Neural progenitor cell (in vitro differentiated cells): ENCODE measurements around the gene ACSM3. TPM values are rescaled to one million over a fixed set of nuclear protein-coding genes. Genes with fewer than 3 reads are reported as not detected.
A peak's percentile ranks its signal among the peaks of the same experiment; 100 is the strongest.

ENCODE experiments used
- DNase-seq: peaks from one replicate; pipeline ENCODE4 v3.0.0-alpha.2; 2016; ENCODE audit warnings: low spot score
- H2AFZ ChIP-seq: fragments of 200-600 bp; sonication (generic); replicated peaks from 2 replicates; pipeline ENCODE4 v1.6.1; 2016; ENCODE audit warnings: antibody characterized with exemption
- H3F3A ChIP-seq: fragments of 200-600 bp; sonication (generic); 2 replicates; pipeline ENCODE4 v1.6.1; 2016; ENCODE audit warnings: antibody characterized with exemption, low read depth
- H3K27ac ChIP-seq: fragments of 200-600 bp; sonication (generic); 2 replicates; pipeline ENCODE4 v1.5.1; 2016; ENCODE audit warnings: mild to moderate bottlenecking
- H3K27me3 ChIP-seq: fragments of 200-600 bp; sonication (generic); 2 replicates; pipeline ENCODE4 v1.6.1; 2016; ENCODE audit warnings: mild to moderate bottlenecking, moderate library complexity
- H3K36me3 ChIP-seq: fragments of 200-600 bp; sonication (generic); 2 replicates; pipeline ENCODE4 v1.5.1; 2016
- H3K4me1 ChIP-seq: fragments of 200-600 bp; sonication (generic); 2 replicates; pipeline ENCODE4 v1.6.1; 2016; ENCODE audit warnings: mixed run types
- H3K4me2 ChIP-seq: fragments of 200-600 bp; sonication (generic); 2 replicates; pipeline ENCODE4 v1.6.1; 2016
- H3K4me3 ChIP-seq: fragments of 200-600 bp; sonication (generic); 2 replicates; pipeline ENCODE4 v1.5.1; 2016
- H3K79me2 ChIP-seq: fragments of 200-600 bp; sonication (generic); 2 replicates; pipeline ENCODE4 v1.6.1; 2016; ENCODE audit warnings: low read depth
- H3K9ac ChIP-seq: fragments of 200-600 bp; sonication (generic); 2 replicates; pipeline ENCODE4 v1.6.1; 2016
- H3K9me3 ChIP-seq: fragments of 200-600 bp; sonication (generic); 2 replicates; pipeline ENCODE4 v1.5.1; 2016; ENCODE audit warnings: low read depth
- H4K20me1 ChIP-seq: fragments of 200-600 bp; sonication (generic); 2 replicates; pipeline ENCODE4 v1.6.1; 2016; ENCODE audit warnings: low read depth
- H3K27ac Mint-ChIP-seq: 3 replicates; pipeline ENCODE4 v1.8.0; 2021; ENCODE audit warnings: mixed read lengths
- H3K27me3 Mint-ChIP-seq: 2 replicates; pipeline ENCODE4 v1.8.0; 2022; ENCODE audit warnings: low read depth, mild to moderate bottlenecking, inconsistent platforms, moderate library complexity, mixed read lengths; ENCODE audit not compliant: insufficient read depth
- H3K36me3 Mint-ChIP-seq: 3 replicates; pipeline ENCODE4 v1.8.0; 2021; ENCODE audit warnings: mixed read lengths
- H3K4me1 Mint-ChIP-seq: 3 replicates; pipeline ENCODE4 v1.8.0; 2021; ENCODE audit warnings: mixed read lengths
- H3K4me3 Mint-ChIP-seq: 3 replicates; pipeline ENCODE4 v1.8.0; 2021; ENCODE audit warnings: mild to moderate bottlenecking, moderate library complexity, mixed read lengths
- H3K9me3 Mint-ChIP-seq: 3 replicates; pipeline ENCODE4 v1.8.0; 2020; ENCODE audit warnings: mixed read lengths
- EZH2 ChIP-seq: fragments of 200-600 bp; sonication (generic); IDR thresholded peaks from 2 replicates; pipeline ENCODE4 v1.6.1; 2017; ENCODE audit warnings: antibody characterized with exemption, mild to moderate bottlenecking, moderate library complexity
- EZH2phosphoT487 ChIP-seq: fragments of 200-600 bp; sonication (generic); IDR thresholded peaks from 2 replicates; pipeline ENCODE4 v1.6.1; 2017; ENCODE audit warnings: antibody characterized with exemption
- total RNA-seq: library from RNA; depleted of rRNA; stranded (reverse); fragments of >200 nt; gene quantifications from 2 replicates; pipeline ENCODE4 v1.2.3, GENCODE V29; 2015; ENCODE audit warnings: low replicate concordance
- TF ChIP-seq, protein P1 (sequence below): fragments of 200-600 bp; sonication (generic); IDR thresholded peaks from 2 replicates; pipeline ENCODE4 v1.5.1; 2017; ENCODE audit warnings: antibody characterized with exemption, mild to moderate bottlenecking

Gene ACSM3
- total RNA-seq, 1 donor from 2014 or later: 3.8 TPM

DNA sequence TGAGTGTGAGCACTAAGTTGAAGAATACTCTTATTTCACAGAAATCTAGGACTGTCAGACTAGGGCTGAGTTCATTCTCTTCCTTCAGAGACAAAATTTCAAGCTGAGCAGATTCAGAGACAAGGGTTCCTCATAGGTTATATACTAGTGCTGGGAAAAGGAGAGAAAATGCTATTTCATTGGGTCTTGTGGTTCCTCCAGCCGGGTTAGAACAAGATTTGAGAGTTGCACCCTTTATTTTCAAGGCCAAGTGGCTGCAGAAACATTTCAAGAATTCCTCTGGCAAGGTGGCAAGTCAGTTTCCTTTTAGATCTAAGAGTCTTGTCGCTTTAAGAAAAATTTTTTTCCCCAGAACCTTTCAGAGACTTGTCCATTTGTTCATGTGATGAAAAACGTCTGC lies 29.0 kb upstream of the ACSM3 start:
- H3K27ac ChIP-seq: no peak overlapping the region
- H3K27me3 Mint-ChIP-seq: no peaks in the 10 kb centered on the region
- H3K9ac ChIP-seq: no peak overlapping the region
- H3K27me3 ChIP-seq: no peaks in the 10 kb centered on the region
- peaks cover 5% of the 10 kb centered on the region for H3K4me1 Mint-ChIP-seq
- no peaks in the 10 kb centered on the region for H3K9me3 ChIP-seq
- H3K36me3 ChIP-seq: peaks cover 26% of the 10 kb centered on the region
- H3K9me3 Mint-ChIP-seq: no peaks in the 10 kb centered on the region
- DNase-seq: no peak
- peaks cover 20% of the 10 kb centered on the region for H3K36me3 Mint-ChIP-seq
- no peak overlapping the region for H3K4me2 ChIP-seq
- H3F3A ChIP-seq: no peaks in the 10 kb centered on the region
- H3K4me1 ChIP-seq: no peaks in the 10 kb centered on the region
- no peak overlapping the region for H3K4me3 ChIP-seq
- H2AFZ ChIP-seq: no peak overlapping the region
- H3K27ac Mint-ChIP-seq: no peak overlapping the region
- peaks cover 27% of the 10 kb centered on the region for H4K20me1 ChIP-seq
- TF ChIP-seq, protein P1, sequence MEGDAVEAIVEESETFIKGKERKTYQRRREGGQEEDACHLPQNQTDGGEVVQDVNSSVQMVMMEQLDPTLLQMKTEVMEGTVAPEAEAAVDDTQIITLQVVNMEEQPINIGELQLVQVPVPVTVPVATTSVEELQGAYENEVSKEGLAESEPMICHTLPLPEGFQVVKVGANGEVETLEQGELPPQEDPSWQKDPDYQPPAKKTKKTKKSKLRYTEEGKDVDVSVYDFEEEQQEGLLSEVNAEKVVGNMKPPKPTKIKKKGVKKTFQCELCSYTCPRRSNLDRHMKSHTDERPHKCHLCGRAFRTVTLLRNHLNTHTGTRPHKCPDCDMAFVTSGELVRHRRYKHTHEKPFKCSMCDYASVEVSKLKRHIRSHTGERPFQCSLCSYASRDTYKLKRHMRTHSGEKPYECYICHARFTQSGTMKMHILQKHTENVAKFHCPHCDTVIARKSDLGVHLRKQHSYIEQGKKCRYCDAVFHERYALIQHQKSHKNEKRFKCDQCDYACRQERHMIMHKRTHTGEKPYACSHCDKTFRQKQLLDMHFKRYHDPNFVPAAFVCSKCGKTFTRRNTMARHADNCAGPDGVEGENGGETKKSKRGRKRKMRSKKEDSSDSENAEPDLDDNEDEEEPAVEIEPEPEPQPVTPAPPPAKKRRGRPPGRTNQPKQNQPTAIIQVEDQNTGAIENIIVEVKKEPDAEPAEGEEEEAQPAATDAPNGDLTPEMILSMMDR: no peak
- TF ChIP-seq EZH2 (no peak), EZH2phosphoT487 (no peak)
- H3K4me3 Mint-ChIP-seq: no peak overlapping the region
- peaks cover 23% of the 10 kb centered on the region for H3K79me2 ChIP-seq

DNA sequence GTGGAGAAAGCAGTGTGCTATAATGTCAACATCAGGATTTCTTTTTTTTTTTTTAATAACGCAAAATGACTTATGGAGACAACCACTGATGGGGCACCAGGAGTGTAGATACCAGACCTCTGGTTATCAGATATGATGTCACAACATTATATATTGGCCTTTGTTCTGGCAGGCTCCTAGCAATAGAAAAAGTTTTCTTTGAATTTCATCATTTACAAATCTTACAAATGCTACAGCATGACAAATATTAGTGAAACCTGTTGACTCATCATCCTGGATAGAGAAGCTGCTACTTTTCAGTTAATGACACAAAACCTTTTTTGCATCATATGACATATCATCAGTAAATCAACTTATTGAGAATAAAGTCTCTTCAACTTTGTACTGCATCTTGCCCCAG lies 28.3 kb upstream of the ACSM3 start:
- H3K4me3 Mint-ChIP-seq: no peak overlapping the region

DNA sequence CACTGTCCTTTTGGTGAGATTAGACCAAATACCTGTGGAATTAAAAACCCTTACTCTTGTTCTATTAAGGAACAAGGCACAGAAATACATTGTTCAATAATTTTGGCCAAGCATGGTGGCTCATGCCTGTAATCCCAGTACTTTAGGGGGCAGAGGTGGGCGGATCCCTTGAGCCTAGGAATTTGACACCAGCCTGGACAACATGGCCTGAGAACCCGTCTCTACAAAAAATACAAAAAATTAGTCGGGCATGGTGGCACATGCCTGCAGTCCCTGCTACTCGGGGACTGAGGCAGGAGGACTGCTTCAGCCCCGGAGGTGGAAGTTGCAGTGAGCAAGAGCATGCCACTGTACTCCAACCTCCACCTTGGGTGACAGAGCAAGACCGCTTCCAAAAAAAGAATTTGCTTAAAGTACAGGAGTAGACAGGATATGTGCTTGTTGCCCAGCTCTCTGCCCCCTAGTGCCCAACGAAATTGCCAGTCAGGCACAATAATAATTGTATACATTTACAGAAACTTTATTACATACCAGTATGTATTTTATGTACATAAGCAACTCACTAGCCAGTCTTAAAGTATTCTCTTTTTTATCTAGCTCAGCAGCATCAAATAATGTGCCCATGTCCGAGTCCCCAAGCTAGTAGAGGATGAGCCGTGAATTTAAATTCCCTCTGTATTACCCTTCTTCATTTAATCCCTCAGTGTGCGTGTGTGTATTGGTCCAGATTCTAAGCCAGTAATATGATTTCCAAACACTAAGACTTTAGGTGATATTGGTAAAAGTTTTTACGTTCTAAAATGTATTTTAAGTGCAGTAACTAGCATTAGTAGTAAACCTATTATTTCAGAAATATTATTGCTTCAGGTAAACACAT lies 23.6 kb upstream of the ACSM3 start:
- DNase-seq: no peak
- Histone ChIP-seq H4K20me1 (peaks cover 37% of the 10 kb centered on the region), H3K9me3 (no peaks in the 10 kb centered on the region), H3K9ac (peak overlapping the region; percentile 83), H3K79me2 (peaks cover 38% of the 10 kb centered on the region), H3K4me3 (peak overlapping the region; percentile 97), H3K27ac (no peak overlapping the region), H3F3A (no peaks in the 10 kb centered on the region), H3K36me3 (peaks cover 26% of the 10 kb centered on the region), H3K4me2 (peak overlapping the region; percentile 83), H2AFZ (no peak overlapping the region), H3K4me1 (peaks cover 7% of the 10 kb centered on the region), H3K27me3 (no peaks in the 10 kb centered on the region)
- H3K9me3 Mint-ChIP-seq: no peaks in the 10 kb centered on the region
- H3K27ac Mint-ChIP-seq: no peak overlapping the region
- peak overlapping the region; percentile 97 for H3K4me3 Mint-ChIP-seq
- TF ChIP-seq EZH2: no peak
- TF ChIP-seq, protein P1: peak; percentile 34
- no peaks in the 10 kb centered on the region for H3K27me3 Mint-ChIP-seq
- H3K36me3 Mint-ChIP-seq: peaks cover 18% of the 10 kb centered on the region
- H3K4me1 Mint-ChIP-seq: peaks cover 16% of the 10 kb centered on the region

More for the DNA sequence above, 28.3 kb upstream of the ACSM3 start:
- H3K4me1 ChIP-seq: peaks cover 5% of the 10 kb centered on the region
- DNase-seq: no peak
- H3K4me3 ChIP-seq: no peak overlapping the region
- no peaks in the 10 kb centered on the region for H3F3A ChIP-seq
- Mint-ChIP-seq H3K27ac (no peak overlapping the region), H3K4me1 (peaks cover 9% of the 10 kb centered on the region), H3K9me3 (no peaks in the 10 kb centered on the region), H3K27me3 (no peaks in the 10 kb centered on the region), H3K36me3 (peaks cover 20% of the 10 kb centered on the region)
- no peak overlapping the region for H2AFZ ChIP-seq
- peaks cover 30% of the 10 kb centered on the region for H3K79me2 ChIP-seq
- TF ChIP-seq, protein P1: no peak
- TF ChIP-seq EZH2phosphoT487: no peak
- TF ChIP-seq EZH2: no peak
- H3K27ac ChIP-seq: no peak overlapping the region
- no peak overlapping the region for H3K9ac ChIP-seq
- H3K27me3 ChIP-seq: no peaks in the 10 kb centered on the region
- no peaks in the 10 kb centered on the region for H3K9me3 ChIP-seq
- H4K20me1 ChIP-seq: peaks cover 34% of the 10 kb centered on the region
- no peak overlapping the region for H3K4me2 ChIP-seq
- peaks cover 26% of the 10 kb centered on the region for H3K36me3 ChIP-seq
